Measurements from ENCODE around the gene PPP4R3B.

DNA sequence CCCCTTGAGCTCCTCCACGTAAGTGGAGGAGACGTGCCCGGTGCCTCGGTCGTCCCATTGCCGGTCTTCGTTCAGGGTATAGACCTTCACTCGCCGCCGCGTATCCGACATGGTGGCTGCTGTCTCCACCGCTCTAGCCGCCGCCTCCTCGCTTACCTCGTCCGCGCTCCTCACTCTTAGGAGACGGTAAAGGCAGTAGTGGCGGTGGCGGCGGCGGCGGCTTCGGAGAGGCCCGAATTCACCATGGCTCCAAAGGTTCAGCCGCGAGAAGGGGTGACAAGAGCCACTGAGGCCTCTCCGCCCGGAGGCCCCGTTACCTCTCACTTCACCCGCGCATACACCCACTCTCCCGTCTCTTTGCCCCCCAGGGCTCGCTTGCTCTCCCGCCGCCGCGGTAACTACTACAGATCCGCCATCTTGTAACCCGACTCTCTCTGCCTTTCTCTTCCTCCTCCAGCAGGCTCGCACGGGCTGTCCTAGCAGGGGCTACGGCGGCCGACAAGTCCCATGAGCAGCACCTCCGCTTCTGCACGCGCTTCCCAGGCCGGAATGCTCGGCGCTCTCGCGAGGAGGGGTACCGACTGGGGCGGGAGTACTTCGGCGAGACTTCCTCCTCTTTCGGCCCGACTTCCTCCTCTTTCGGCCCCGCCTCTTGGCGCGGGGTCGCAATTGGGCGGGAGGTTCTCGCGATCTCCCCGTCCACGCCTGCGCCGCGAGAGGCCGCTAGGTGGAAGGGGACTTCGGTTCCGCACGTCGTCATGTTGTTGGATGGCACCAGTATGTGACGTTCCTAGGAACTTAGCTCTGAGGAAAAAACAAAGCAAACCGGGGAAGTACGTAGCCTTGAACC, at the start of gene PPP4R3B:
- TF ChIP-seq, protein P1, sequence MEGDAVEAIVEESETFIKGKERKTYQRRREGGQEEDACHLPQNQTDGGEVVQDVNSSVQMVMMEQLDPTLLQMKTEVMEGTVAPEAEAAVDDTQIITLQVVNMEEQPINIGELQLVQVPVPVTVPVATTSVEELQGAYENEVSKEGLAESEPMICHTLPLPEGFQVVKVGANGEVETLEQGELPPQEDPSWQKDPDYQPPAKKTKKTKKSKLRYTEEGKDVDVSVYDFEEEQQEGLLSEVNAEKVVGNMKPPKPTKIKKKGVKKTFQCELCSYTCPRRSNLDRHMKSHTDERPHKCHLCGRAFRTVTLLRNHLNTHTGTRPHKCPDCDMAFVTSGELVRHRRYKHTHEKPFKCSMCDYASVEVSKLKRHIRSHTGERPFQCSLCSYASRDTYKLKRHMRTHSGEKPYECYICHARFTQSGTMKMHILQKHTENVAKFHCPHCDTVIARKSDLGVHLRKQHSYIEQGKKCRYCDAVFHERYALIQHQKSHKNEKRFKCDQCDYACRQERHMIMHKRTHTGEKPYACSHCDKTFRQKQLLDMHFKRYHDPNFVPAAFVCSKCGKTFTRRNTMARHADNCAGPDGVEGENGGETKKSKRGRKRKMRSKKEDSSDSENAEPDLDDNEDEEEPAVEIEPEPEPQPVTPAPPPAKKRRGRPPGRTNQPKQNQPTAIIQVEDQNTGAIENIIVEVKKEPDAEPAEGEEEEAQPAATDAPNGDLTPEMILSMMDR (conservative IDR thresholded peaks at IDR 0.05; ENCODE audit: low read depth in 2 of 2), result peak in 1 of 2 experiments; percentile 19; a peak in 1 of 4 replicates
- TF ChIP-seq EZH2 (IDR thresholded peaks at IDR 0.05; ENCODE audit: low read depth, unreplicated experiment), result no peak
- TF ChIP-seq, protein P2, sequence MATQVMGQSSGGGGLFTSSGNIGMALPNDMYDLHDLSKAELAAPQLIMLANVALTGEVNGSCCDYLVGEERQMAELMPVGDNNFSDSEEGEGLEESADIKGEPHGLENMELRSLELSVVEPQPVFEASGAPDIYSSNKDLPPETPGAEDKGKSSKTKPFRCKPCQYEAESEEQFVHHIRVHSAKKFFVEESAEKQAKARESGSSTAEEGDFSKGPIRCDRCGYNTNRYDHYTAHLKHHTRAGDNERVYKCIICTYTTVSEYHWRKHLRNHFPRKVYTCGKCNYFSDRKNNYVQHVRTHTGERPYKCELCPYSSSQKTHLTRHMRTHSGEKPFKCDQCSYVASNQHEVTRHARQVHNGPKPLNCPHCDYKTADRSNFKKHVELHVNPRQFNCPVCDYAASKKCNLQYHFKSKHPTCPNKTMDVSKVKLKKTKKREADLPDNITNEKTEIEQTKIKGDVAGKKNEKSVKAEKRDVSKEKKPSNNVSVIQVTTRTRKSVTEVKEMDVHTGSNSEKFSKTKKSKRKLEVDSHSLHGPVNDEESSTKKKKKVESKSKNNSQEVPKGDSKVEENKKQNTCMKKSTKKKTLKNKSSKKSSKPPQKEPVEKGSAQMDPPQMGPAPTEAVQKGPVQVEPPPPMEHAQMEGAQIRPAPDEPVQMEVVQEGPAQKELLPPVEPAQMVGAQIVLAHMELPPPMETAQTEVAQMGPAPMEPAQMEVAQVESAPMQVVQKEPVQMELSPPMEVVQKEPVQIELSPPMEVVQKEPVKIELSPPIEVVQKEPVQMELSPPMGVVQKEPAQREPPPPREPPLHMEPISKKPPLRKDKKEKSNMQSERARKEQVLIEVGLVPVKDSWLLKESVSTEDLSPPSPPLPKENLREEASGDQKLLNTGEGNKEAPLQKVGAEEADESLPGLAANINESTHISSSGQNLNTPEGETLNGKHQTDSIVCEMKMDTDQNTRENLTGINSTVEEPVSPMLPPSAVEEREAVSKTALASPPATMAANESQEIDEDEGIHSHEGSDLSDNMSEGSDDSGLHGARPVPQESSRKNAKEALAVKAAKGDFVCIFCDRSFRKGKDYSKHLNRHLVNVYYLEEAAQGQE (IDR thresholded peaks at IDR 0.05; ENCODE audit: unreplicated experiment), result no peak
- peak; percentile 92 for TF ChIP-seq POLR2AphosphoS5 (IDR thresholded peaks at IDR 0.05; ENCODE audit: low read depth)
- no peak for TF ChIP-seq EZH2phosphoT487 (IDR thresholded peaks at IDR 0.05; ENCODE audit: unreplicated experiment)
- TF ChIP-seq CREB1 (CRISPR knock-in tag; IDR thresholded peaks at IDR 0.05; ENCODE audit: low read depth), result peak; percentile 86
- TF ChIP-seq NANOG (IDR thresholded peaks at IDR 0.05; ENCODE audit: borderline replicate concordance), result no peak
- TF ChIP-seq, protein P3, sequence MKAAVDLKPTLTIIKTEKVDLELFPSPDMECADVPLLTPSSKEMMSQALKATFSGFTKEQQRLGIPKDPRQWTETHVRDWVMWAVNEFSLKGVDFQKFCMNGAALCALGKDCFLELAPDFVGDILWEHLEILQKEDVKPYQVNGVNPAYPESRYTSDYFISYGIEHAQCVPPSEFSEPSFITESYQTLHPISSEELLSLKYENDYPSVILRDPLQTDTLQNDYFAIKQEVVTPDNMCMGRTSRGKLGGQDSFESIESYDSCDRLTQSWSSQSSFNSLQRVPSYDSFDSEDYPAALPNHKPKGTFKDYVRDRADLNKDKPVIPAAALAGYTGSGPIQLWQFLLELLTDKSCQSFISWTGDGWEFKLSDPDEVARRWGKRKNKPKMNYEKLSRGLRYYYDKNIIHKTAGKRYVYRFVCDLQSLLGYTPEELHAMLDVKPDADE (IDR thresholded peaks at IDR 0.05), result peak; percentile 84
- no peak for TF ChIP-seq ZNF114 (CRISPR knock-in tag; IDR thresholded peaks at IDR 0.05)
- TF ChIP-seq, protein P4, sequence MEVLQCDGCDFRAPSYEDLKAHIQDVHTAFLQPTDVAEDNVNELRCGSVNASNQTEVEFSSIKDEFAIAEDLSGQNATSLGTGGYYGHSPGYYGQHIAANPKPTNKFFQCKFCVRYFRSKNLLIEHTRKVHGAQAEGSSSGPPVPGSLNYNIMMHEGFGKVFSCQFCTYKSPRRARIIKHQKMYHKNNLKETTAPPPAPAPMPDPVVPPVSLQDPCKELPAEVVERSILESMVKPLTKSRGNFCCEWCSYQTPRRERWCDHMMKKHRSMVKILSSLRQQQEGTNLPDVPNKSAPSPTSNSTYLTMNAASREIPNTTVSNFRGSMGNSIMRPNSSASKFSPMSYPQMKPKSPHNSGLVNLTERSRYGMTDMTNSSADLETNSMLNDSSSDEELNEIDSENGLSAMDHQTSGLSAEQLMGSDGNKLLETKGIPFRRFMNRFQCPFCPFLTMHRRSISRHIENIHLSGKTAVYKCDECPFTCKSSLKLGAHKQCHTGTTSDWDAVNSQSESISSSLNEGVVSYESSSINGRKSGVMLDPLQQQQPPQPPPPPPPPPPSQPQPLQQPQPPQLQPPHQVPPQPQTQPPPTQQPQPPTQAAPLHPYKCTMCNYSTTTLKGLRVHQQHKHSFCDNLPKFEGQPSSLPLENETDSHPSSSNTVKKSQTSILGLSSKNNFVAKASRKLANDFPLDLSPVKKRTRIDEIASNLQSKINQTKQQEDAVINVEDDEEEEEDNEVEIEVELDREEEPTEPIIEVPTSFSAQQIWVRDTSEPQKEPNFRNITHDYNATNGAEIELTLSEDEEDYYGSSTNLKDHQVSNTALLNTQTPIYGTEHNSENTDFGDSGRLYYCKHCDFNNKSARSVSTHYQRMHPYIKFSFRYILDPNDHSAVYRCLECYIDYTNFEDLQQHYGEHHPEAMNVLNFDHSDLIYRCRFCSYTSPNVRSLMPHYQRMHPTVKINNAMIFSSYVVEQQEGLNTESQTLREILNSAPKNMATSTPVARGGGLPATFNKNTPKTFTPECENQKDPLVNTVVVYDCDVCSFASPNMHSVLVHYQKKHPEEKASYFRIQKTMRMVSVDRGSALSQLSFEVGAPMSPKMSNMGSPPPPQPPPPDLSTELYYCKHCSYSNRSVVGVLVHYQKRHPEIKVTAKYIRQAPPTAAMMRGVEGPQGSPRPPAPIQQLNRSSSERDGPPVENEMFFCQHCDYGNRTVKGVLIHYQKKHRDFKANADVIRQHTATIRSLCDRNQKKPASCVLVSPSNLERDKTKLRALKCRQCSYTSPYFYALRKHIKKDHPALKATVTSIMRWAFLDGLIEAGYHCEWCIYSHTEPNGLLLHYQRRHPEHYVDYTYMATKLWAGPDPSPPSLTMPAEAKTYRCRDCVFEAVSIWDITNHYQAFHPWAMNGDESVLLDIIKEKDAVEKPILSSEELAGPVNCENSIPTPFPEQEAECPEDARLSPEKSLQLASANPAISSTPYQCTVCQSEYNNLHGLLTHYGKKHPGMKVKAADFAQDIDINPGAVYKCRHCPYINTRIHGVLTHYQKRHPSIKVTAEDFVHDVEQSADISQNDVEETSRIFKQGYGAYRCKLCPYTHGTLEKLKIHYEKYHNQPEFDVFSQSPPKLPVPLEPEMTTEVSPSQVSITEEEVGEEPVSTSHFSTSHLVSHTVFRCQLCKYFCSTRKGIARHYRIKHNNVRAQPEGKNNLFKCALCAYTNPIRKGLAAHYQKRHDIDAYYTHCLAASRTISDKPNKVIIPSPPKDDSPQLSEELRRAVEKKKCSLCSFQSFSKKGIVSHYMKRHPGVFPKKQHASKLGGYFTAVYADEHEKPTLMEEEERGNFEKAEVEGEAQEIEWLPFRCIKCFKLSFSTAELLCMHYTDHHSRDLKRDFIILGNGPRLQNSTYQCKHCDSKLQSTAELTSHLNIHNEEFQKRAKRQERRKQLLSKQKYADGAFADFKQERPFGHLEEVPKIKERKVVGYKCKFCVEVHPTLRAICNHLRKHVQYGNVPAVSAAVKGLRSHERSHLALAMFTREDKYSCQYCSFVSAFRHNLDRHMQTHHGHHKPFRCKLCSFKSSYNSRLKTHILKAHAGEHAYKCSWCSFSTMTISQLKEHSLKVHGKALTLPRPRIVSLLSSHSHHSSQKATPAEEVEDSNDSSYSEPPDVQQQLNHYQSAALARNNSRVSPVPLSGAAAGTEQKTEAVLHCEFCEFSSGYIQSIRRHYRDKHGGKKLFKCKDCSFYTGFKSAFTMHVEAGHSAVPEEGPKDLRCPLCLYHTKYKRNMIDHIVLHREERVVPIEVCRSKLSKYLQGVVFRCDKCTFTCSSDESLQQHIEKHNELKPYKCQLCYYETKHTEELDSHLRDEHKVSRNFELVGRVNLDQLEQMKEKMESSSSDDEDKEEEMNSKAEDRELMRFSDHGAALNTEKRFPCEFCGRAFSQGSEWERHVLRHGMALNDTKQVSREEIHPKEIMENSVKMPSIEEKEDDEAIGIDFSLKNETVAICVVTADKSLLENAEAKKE (CRISPR knock-in tag; IDR thresholded peaks at IDR 0.05), result no peak

All from GM23338 (cell line).